HepG2 (cell line): ENCODE measurements around the gene SMCHD1. TPM values are rescaled to one million over a fixed set of nuclear protein-coding genes. Genes with fewer than 3 reads are reported as not detected.

Experiments
- ATAC-seq: fragments of 200-7000 bp; cut with Tn5 transposase; 3 replicates; pipeline ENCODE4 v1.9.1; 2020; ENCODE audit warnings: mild to moderate bottlenecking, moderate library complexity
- BruUV-seq: library from RNA; stranded (reverse); fragments of 400-500 nt; replicated peaks from 2 replicates; lab custom pipeline; 2021; lab: Mats Ljungman, UMichigan
- CTCF ChIA-PET: fragments of 300-600 bp; formaldehyde crosslinking; extraction: SDS; loops from one replicate; lab custom pipeline; 2021; ENCODE audit warnings: low total read pairs, inconsistent platforms, low intra/inter-chr PET ratio; lab: Yijun Ruan, JAX
- POLR2A ChIA-PET: fragments of 350-600 bp; sonication (Branson Sonifier 250); formaldehyde crosslinking; loops from one replicate; lab custom pipeline; 2020; ENCODE audit warnings: antibody characterized with exemption, inconsistent platforms; lab: Yijun Ruan, JAX
- DNase-seq: peaks from one replicate; pipeline ENCODE4 v3.0.0-alpha.2; 2015; ENCODE audit warnings: low spot score
- FAIRE-seq: peaks from 3 replicates; lab custom pipeline; 2011; peaks lifted over from hg19 to GRCh38; lab: Jason Lieb, UNC
- H2AFZ ChIP-seq: one replicate; pipeline ENCODE4 v1.6.1; 2011; ENCODE audit warnings: low read length, inconsistent platforms
- H3K27ac ChIP-seq: fragments of 300-600 bp; 3 replicates; pipeline ENCODE4 v1.8.0; 2011; ENCODE audit warnings: mixed run types, mild to moderate bottlenecking, mixed read lengths, low read length, inconsistent platforms; ENCODE audit not compliant: insufficient read depth; ENCODE audit errors: extremely low read length
- H3K27me3 ChIP-seq, 2 experiments: fragments of 200-600 bp in 1 of 2; 2 replicates in 1 of 2; 3 replicates in 1 of 2; pipeline versions ENCODE4 v1.6.0 to v1.8.0; 2011; ENCODE audit warnings: low read length in 2 of 2, mild to moderate bottlenecking in 2 of 2, moderate library complexity in 2 of 2, inconsistent platforms in 1 of 2; ENCODE audit not compliant: insufficient read depth in 2 of 2, control insufficient read depth in 1 of 2
- H3K36me3 ChIP-seq, 2 experiments: fragments of 200-600 bp in 1 of 2; replicated peaks in 1 of 2; 2 replicates in 1 of 2; 3 replicates in 1 of 2; pipeline versions ENCODE4 v1.5.1 to v1.8.0; 2011; ENCODE audit warnings: low read length in 2 of 2, inconsistent platforms in 1 of 2; ENCODE audit not compliant: insufficient read depth in 2 of 2, control insufficient read depth in 1 of 2
- H3K4me1 ChIP-seq: 2 replicates; pipeline ENCODE4 v1.5.1; 2012; ENCODE audit warnings: low read length, inconsistent platforms; ENCODE audit not compliant: insufficient read depth
- H3K4me2 ChIP-seq: 2 replicates; pipeline ENCODE4 v1.6.0; 2011; ENCODE audit warnings: low read depth, low read length, inconsistent platforms
- H3K4me3 ChIP-seq, 3 experiments: fragments of 200-600 bp in 1 of 3; sonication (generic), shearing (Covaris generic) in 1 of 3; replicated peaks in 1 of 3; 2 replicates each; pipeline ENCODE4 v1.5.1; 2011 to 2016; ENCODE audit warnings: low read length in 3 of 3, inconsistent platforms in 2 of 3, low read depth in 2 of 3, mild to moderate bottlenecking in 2 of 3, control low read depth in 1 of 3, mixed read lengths in 1 of 3; ENCODE audit not compliant: insufficient read depth in 1 of 3
- H3K79me2 ChIP-seq: one replicate; pipeline ENCODE4 v1.6.1; 2011; ENCODE audit warnings: low read length, inconsistent platforms; ENCODE audit not compliant: insufficient read depth
- H3K9ac ChIP-seq: 2 replicates; pipeline ENCODE4 v1.6.0; 2011; ENCODE audit warnings: mild to moderate bottlenecking, low read depth, low read length, inconsistent platforms; ENCODE audit not compliant: insufficient read depth
- H3K9me3 ChIP-seq: 2 replicates; pipeline ENCODE4 v1.5.1; 2012; ENCODE audit warnings: mild to moderate bottlenecking, low read length
- H4K20me1 ChIP-seq: 2 replicates; pipeline ENCODE4 v1.6.0; 2011; ENCODE audit warnings: inconsistent platforms, mild to moderate bottlenecking, low read length, moderate library complexity; ENCODE audit not compliant: insufficient read depth
- ATM ChIP-seq: fragments of 450-650 bp; IDR thresholded peaks from 2 replicates; pipeline ENCODE4 v1.7.1; 2017; ENCODE audit warnings: mild to moderate bottlenecking, borderline replicate concordance
- CBX1 ChIP-seq: IDR thresholded peaks from one replicate; pipeline ENCODE4 v1.6.1; 2016; ENCODE audit warnings: antibody characterized with exemption, low read depth
- HNRNPL ChIP-seq: fragments of 200-400 bp; formaldehyde crosslinking; IDR thresholded peaks from 2 replicates; pipeline ENCODE4 v1.6.1; 2017; ENCODE audit warnings: mild to moderate bottlenecking, low read depth, low read length
- MBD4 ChIP-seq: IDR thresholded peaks from 2 replicates; pipeline ENCODE4 v1.6.1; 2012; ENCODE audit warnings: low read length, inconsistent platforms, borderline replicate concordance
- NFE2L1 ChIP-seq: sonication (generic); formaldehyde crosslinking; IDR thresholded peaks from 2 replicates; pipeline ENCODE4 v1.4.0; 2020; ENCODE audit warnings: missing genetic modification reagents, mild to moderate bottlenecking, borderline replicate concordance
- NR3C1 ChIP-seq: sonication (generic); formaldehyde crosslinking; IDR thresholded peaks from 2 replicates; pipeline ENCODE4 v1.4.0; 2020; ENCODE audit warnings: missing genetic modification reagents
- REXO4 ChIP-seq: sonication (generic); formaldehyde crosslinking; IDR thresholded peaks from 2 replicates; pipeline ENCODE4 v1.8.0; 2022; ENCODE audit warnings: missing genetic modification reagents, mild to moderate bottlenecking, borderline replicate concordance
- SRF ChIP-seq: IDR thresholded peaks from 2 replicates; pipeline ENCODE4 v1.6.1; 2011; ENCODE audit warnings: mild to moderate bottlenecking, low read depth, low read length, moderate library complexity
- YY1 ChIP-seq: IDR thresholded peaks from 2 replicates; pipeline ENCODE4 v1.6.1; 2011; ENCODE audit warnings: low read length, low read depth, moderate library complexity, mild to moderate bottlenecking; ENCODE audit not compliant: insufficient read depth, insufficient replicate concordance
- ZNF615 ChIP-seq: sonication (generic); formaldehyde crosslinking; IDR thresholded peaks from 2 replicates; pipeline ENCODE4 v1.5.0; 2020; ENCODE audit warnings: mild to moderate bottlenecking, missing genetic modification reagents, borderline replicate concordance
- ZNF703 ChIP-seq: sonication (generic); formaldehyde crosslinking; IDR thresholded peaks from 2 replicates; pipeline ENCODE4 v1.5.1; 2020; ENCODE audit warnings: missing genetic modification reagents, mild to moderate bottlenecking, moderate library complexity, borderline replicate concordance
- WGBS: methylation state at CpG from one replicate; pipeline ENCODE4 v1.1.6; 2017; ENCODE audit warnings: low lambda C conversion rate; 5-methylcytosine and 5-hydroxymethylcytosine counted together
- in situ Hi-C: cut with HindIII; loops from 2 replicates; pipeline ENCODE4 v1.10.0; 2017; ENCODE audit warnings: low pct_unique_long_range_greater_than_20kb; ENCODE audit not compliant: extremely low pct_ligation_motif_present
- intact Hi-C: fragments of 100-400 bp; cut with micrococcal nuclease; formaldehyde crosslinking; loops from one replicate; pipeline ENCODE4 v1.10.0; 2022; ENCODE audit not compliant: unreplicated experiment
- polyA plus RNA-seq, 8 experiments: library from polyadenylated mRNA; depleted of rRNA in 3 of 8; stranded (reverse) in 7 of 8; unstranded in 1 of 8; fragments of >200 nt; fragmentation: Illumina TruSeq in 4 of 8; extraction: Trizol in 4 of 8; gene quantifications; 2 replicates each; pipeline versions ENCODE4 v1.2.1 to v1.2.3, GENCODE V29; 2011 to 2016; ENCODE audit warnings: low read depth in 4 of 8, missing spikeins in 1 of 8, mixed read lengths in 1 of 8; ENCODE audit not compliant: insufficient read depth in 1 of 8
- total RNA-seq, 5 experiments: library from RNA; depleted of rRNA; stranded (reverse); fragments of >200 nt; fragmentation: Illumina TruSeq; extraction: Trizol; gene quantifications; 2 replicates each; pipeline ENCODE4 v1.2.3, GENCODE V29; 2016; ENCODE audit warnings: low read depth in 1 of 5
- TF ChIP-seq, protein P1 (sequence below): sonication (generic); formaldehyde crosslinking; IDR thresholded peaks from 2 replicates; pipeline ENCODE4 v1.8.1; 2023; ENCODE audit warnings: mild to moderate bottlenecking, moderate library complexity, missing genetic modification reagents
- TF ChIP-seq, protein P2 (sequence below): IDR thresholded peaks from 2 replicates; pipeline ENCODE4 v1.6.1; 2016; ENCODE audit warnings: low read depth, missing genetic modification reagents, missing compliant biosample characterization

SMCHD1 gene
- total and polyA plus RNA-seq, 2 of the 13 experiments (the other 11 are each of a cell fraction or from before 2014, with no cell fraction given) = 21.4 to 93.6 TPM

DNA sequence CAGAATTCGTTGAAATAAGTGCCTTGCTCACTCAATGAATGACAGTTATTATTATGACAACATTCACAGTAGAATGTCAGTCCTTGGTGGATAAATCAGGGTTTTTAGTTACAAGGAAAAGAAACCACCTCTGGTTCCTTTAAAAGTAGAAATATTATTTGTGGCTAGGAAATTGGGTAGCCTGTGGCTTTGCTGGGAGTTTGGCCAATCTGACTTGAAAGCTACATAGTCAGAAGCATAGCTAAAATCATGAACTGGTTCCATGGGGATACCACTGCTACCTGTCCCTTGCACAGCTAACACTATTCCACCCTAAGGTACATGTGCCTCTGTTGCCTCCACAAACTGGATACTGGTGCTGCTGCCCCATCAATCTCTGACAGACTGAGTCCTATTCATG, 12.8 kb upstream of the SMCHD1 start (continued):
- no peak for TF ChIP-seq NFE2L1
- no peak for TF ChIP-seq ATM
- no peak for TF ChIP-seq ZNF703 (CRISPR knock-in tag)
- TF ChIP-seq HNRNPL = no peak
- TF ChIP-seq SRF = no peak
- TF ChIP-seq NR3C1 (CRISPR knock-in tag) = no peak

DNA sequence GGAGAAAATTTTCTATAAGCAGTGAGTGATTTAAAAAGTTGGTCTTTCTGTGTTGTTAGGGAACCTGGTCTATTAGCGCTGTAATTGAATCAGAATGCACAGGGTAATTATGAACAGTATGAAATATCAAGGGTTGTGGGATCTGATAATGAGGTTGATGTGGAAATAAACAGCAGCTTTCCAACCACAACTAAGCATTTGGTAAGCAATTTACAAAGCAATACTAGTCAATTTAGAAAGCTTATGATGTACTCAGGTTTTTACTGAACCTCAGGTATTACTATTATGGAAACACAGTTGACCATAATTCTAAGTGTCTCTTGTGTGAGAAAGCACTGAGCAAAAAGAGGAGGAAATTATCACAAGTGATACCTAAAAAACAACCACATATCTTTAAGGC, 11.0 kb upstream of the SMCHD1 start:
- no peak overlapping the region for H2AFZ ChIP-seq
- no peaks in the 10 kb centered on the region for H3K36me3 ChIP-seq
- CTCF ChIA-PET = no interaction called here
- FAIRE-seq (no peak), ATAC-seq (no peak)
- H3K9ac ChIP-seq = no peak overlapping the region
- H3K4me3 ChIP-seq = no peak overlapping the region
- no TSS peak for BruUV-seq
- H4K20me1 ChIP-seq = no peaks in the 10 kb centered on the region
- H3K27me3 ChIP-seq = 0 out of 5 replicates have a peak, but pooled peaks cover 0 to 4% of the 10 kb centered on the region in 2 experiments
- POLR2A ChIA-PET = no interaction called here
- intact Hi-C loops (no loop called here), in situ Hi-C loops (no loop called here)
- no peaks in the 10 kb centered on the region for H3K79me2 ChIP-seq
- H3K9me3 ChIP-seq = no peaks in the 10 kb centered on the region
- WGBS = 95% methylated on average over 1 of the region's 1 CpG
- TF ChIP-seq, protein P1, sequence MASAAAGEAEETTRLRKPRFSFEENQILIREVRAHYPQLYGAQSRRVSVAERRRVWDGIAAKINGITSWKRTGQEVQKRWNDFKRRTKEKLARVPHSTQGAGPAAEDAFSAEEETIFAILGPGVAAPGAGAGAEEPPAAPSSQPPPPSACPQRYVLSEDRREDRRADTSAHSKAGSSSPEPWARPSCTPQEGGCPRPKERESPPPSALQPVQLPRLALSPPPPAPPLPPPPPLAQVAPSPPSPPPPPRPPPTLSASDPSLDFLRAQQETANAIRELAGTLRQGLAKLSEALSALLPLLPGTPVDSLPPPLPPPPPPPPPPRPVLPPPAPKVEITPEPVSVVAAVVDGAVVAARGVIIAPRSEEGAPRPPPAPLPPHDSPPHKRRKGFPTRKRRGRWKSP = no peak
- TF ChIP-seq REXO4 (no peak), CBX1 (no peak), YY1 (no peak), ZNF615 (CRISPR knock-in tag) (no peak), MBD4 (no peak)
- TF ChIP-seq, protein P2, sequence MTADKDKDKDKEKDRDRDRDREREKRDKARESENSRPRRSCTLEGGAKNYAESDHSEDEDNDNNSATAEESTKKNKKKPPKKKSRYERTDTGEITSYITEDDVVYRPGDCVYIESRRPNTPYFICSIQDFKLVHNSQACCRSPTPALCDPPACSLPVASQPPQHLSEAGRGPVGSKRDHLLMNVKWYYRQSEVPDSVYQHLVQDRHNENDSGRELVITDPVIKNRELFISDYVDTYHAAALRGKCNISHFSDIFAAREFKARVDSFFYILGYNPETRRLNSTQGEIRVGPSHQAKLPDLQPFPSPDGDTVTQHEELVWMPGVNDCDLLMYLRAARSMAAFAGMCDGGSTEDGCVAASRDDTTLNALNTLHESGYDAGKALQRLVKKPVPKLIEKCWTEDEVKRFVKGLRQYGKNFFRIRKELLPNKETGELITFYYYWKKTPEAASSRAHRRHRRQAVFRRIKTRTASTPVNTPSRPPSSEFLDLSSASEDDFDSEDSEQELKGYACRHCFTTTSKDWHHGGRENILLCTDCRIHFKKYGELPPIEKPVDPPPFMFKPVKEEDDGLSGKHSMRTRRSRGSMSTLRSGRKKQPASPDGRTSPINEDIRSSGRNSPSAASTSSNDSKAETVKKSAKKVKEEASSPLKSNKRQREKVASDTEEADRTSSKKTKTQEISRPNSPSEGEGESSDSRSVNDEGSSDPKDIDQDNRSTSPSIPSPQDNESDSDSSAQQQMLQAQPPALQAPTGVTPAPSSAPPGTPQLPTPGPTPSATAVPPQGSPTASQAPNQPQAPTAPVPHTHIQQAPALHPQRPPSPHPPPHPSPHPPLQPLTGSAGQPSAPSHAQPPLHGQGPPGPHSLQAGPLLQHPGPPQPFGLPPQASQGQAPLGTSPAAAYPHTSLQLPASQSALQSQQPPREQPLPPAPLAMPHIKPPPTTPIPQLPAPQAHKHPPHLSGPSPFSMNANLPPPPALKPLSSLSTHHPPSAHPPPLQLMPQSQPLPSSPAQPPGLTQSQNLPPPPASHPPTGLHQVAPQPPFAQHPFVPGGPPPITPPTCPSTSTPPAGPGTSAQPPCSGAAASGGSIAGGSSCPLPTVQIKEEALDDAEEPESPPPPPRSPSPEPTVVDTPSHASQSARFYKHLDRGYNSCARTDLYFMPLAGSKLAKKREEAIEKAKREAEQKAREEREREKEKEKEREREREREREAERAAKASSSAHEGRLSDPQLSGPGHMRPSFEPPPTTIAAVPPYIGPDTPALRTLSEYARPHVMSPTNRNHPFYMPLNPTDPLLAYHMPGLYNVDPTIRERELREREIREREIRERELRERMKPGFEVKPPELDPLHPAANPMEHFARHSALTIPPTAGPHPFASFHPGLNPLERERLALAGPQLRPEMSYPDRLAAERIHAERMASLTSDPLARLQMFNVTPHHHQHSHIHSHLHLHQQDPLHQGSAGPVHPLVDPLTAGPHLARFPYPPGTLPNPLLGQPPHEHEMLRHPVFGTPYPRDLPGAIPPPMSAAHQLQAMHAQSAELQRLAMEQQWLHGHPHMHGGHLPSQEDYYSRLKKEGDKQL (CRISPR knock-in tag) = no peak
- TF ChIP-seq, all 625 proteins: peak for 0
- Histone ChIP-seq H3K4me2 (no peak overlapping the region), H3K27ac (no peak overlapping the region), H3K4me1 (peaks cover 20% of the 10 kb centered on the region)
- no peak for DNase-seq
